ENCODE results near the gene CCDC50. TPM values are rescaled to one million over a fixed set of nuclear protein-coding genes. Genes with fewer than 3 reads are reported as not detected.

CCDC50 gene
- total RNA-seq, 1 donor from 2014 or later: 35.8 TPM

GRCh38 chr3:191345334-191345733 is 16.1 kb downstream of the CCDC50 start:
- ATAC-seq: no peak
- no peak for DNase-seq (ENCODE audit: low spot score)

GRCh38 chr3:191347228-191347627 is 18.0 kb downstream of the CCDC50 start:
- ATAC-seq (no peak), DNase-seq (ENCODE audit: low spot score) (no peak)

- DNase-seq (ENCODE audit: low spot score): no peak
- no peak for ATAC-seq
Observed at GRCh38 chr3:191348098-191348497, 18.9 kb downstream of the CCDC50 start.

- DNase-seq (ENCODE audit: low spot score) (no peak), ATAC-seq (peak; percentile 39)
Observed at GRCh38 chr3:191350396-191351090, 21.3 kb downstream of the CCDC50 start.

- DNase-seq (ENCODE audit: low spot score) (no peak), ATAC-seq (no peak)
Observed at GRCh38 chr3:191352014-191352413, 22.8 kb downstream of the CCDC50 start.

- DNase-seq (ENCODE audit: low spot score) (no peak), ATAC-seq (peak; percentile 78)
Observed at GRCh38 chr3:191353022-191353777, 24.0 kb downstream of the CCDC50 start.

- no peak for DNase-seq (ENCODE audit: low spot score)
- no peak for ATAC-seq
Observed at GRCh38 chr3:191355406-191355805, 26.2 kb downstream of the CCDC50 start.

GRCh38 chr3:191356631-191357439 is 27.6 kb downstream of the CCDC50 start:
- DNase-seq (ENCODE audit: low spot score) (no peak), ATAC-seq (peak; percentile 41)

- no peak for DNase-seq (ENCODE audit: low spot score)
- ATAC-seq: no peak
Observed at GRCh38 chr3:191357909-191358308, 28.7 kb downstream of the CCDC50 start.

GRCh38 chr3:191358929-191359328 is 29.7 kb downstream of the CCDC50 start:
- no peak for ATAC-seq

GRCh38 chr3:191360620-191361019 is 31.4 kb downstream of the CCDC50 start:
- no peak for ATAC-seq

More at GRCh38 chr3:191358929-191359328, 29.7 kb downstream of the CCDC50 start:
- no peak for DNase-seq (ENCODE audit: low spot score)

GRCh38 chr3:191361456-191361855 is 32.3 kb downstream of the CCDC50 start:
- no peak for ATAC-seq

More at GRCh38 chr3:191360620-191361019, 31.4 kb downstream of the CCDC50 start:
- no peak for DNase-seq (ENCODE audit: low spot score)

GRCh38 chr3:191362037-191362436 is 32.8 kb downstream of the CCDC50 start:
- ATAC-seq (no peak), DNase-seq (ENCODE audit: low spot score) (no peak)

More at GRCh38 chr3:191361456-191361855, 32.3 kb downstream of the CCDC50 start:
- no peak for DNase-seq (ENCODE audit: low spot score)

- ATAC-seq (no peak), DNase-seq (ENCODE audit: low spot score) (no peak)
Observed at GRCh38 chr3:191362524-191363090, 33.4 kb downstream of the CCDC50 start.

- peak; percentile 17 for ATAC-seq
- no peak for DNase-seq (ENCODE audit: low spot score)
Observed at GRCh38 chr3:191363221-191363620, 34.0 kb downstream of the CCDC50 start.

- DNase-seq (ENCODE audit: low spot score) (no peak), ATAC-seq (peak; percentile 44)
Observed at GRCh38 chr3:191366675-191367074, 37.5 kb downstream of the CCDC50 start.

- no peak for ATAC-seq
- no peak for DNase-seq (ENCODE audit: low spot score)
Observed at GRCh38 chr3:191368755-191369615, 39.8 kb downstream of the CCDC50 start.

- ATAC-seq: peak; percentile 71
- DNase-seq (ENCODE audit: low spot score): no peak
Observed at GRCh38 chr3:191369616-191370010, 40.4 kb downstream of the CCDC50 start.

- no peak for DNase-seq (ENCODE audit: low spot score)
- ATAC-seq: no peak
Observed at GRCh38 chr3:191372122-191372521, 42.9 kb downstream of the CCDC50 start.

GRCh38 chr3:191373327-191373726 is 44.1 kb downstream of the CCDC50 start:
- ATAC-seq: no peak
- no peak for DNase-seq (ENCODE audit: low spot score)

Measured in left lobe of liver (tissue), 2 donors.